GM19395 (cell line): ENCODE results near the gene XPOT.
A peak's percentile ranks its signal among the peaks of the same experiment; 100 is the strongest.

Experiments
- ATAC-seq: cut with Tn5 transposase; IDR thresholded peaks from one replicate; pipeline ENCODE4 v1.9.1; 2021; ENCODE audit warnings: mild to moderate bottlenecking, moderate library complexity; ENCODE audit not compliant: unreplicated experiment

XPOT gene

GRCh38 chr12:64419696-64420095 is 15.5 kb downstream of the XPOT start:
- no peak for ATAC-seq

- ATAC-seq = no peak
Measured at GRCh38 chr12:64427988-64428387, 23.8 kb downstream of the XPOT start.

- ATAC-seq = no peak
Measured at GRCh38 chr12:64428956-64429355, 24.8 kb downstream of the XPOT start.

GRCh38 chr12:64430886-64431285 is 26.7 kb downstream of the XPOT start:
- ATAC-seq = no peak

- ATAC-seq = no peak
Measured at GRCh38 chr12:64431791-64432190, 27.6 kb downstream of the XPOT start.

GRCh38 chr12:64433915-64434314 is 29.7 kb downstream of the XPOT start:
- ATAC-seq = no peak

- ATAC-seq = no peak
Measured at GRCh38 chr12:64440100-64440499, 35.9 kb downstream of the XPOT start.

- ATAC-seq = no peak
Measured at GRCh38 chr12:64445490-64445889, 41.3 kb downstream of the XPOT start.

GRCh38 chr12:64446295-64446694 is 42.1 kb downstream of the XPOT start:
- no peak for ATAC-seq

GRCh38 chr12:64450057-64450640 is 46.0 kb downstream of the XPOT start:
- ATAC-seq = no peak

GRCh38 chr12:64450711-64451486 is 46.7 kb downstream of the XPOT start:
- peak; percentile 21 for ATAC-seq

GRCh38 chr12:64451687-64452558 is 47.7 kb downstream of the XPOT start, which contains the start of gene TBK1:
Gene TBK1, plus strand, starts transcription at chr12:64452120. Its CDS starts 3,751 bp downstream, at chr12:64455871.
- ATAC-seq = peak; percentile 87

GRCh38 chr12:64452559-64453329 is 48.6 kb downstream of the XPOT start:
- peak; percentile 3 for ATAC-seq

- no peak for ATAC-seq
Measured at GRCh38 chr12:64455506-64455905, 51.3 kb downstream of the XPOT start.

GRCh38 chr12:64456119-64456518 is 51.9 kb downstream of the XPOT start:
- no peak for ATAC-seq

GRCh38 chr12:64457032-64457431 is 52.8 kb downstream of the XPOT start:
- ATAC-seq = no peak

- ATAC-seq = no peak
Measured at GRCh38 chr12:64457466-64457865, 53.3 kb downstream of the XPOT start.

GRCh38 chr12:64457923-64458322 is 53.7 kb downstream of the XPOT start:
- no peak for ATAC-seq

- ATAC-seq = peak; percentile 65
Measured at GRCh38 chr12:64459394-64459891, 55.3 kb downstream of the XPOT start.

GRCh38 chr12:64461634-64462414 is 57.6 kb downstream of the XPOT start:
- no peak for ATAC-seq
